ENCODE measurements around the gene CEP57.
A peak's percentile ranks its signal among the peaks of the same experiment; 100 is the strongest.

Gene CEP57

DNA sequence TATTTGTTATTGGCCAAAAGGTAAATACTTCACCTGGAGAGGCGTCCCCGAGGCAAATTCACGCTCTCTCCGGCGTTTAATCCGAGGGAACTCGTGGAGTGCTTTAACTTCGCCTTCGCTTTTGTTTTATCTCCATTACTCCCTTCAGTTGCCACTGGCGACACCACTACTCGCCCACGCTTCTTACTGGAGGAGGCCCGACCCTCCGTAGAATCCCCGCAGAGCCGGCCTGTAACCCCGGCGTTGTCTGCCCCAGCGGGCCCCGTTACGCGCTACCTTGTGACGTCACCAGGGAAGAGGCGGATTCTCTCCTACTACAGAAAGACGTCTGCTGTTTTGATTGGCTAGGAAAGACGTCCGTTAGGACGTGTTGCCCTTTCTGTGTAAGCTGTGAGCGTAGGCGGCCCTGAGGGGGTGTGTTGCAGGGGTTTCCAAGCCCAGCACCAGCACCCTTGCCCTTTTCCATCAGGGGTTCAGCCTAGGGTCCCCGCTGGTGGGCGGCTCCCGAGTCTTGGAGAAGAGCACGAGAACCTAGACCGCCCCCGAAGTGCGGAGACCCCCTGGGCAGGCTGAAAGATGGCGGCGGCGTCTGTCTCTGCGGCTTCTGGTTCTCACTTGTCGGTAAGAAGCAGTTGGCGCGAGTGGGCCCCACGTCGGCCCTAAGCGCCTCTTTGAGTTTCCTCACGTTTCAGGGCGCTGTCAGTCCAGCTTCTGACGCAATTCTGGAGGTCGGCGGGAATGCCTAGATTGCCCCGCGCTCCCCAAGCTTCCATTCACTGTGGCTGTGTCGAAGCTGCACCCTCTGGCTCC is at the start of gene CEP57:
TSS of gene CEP57 (plus strand) at position 376 of the 810 bp plus-strand sequence. CDS start at position 577, 201 bp downstream.
- peak; percentile 99 for DNase-seq (ENCODE audit: low spot score)

- no peak for DNase-seq (ENCODE audit: low spot score)
Observed at GRCh38 chr11:95750101-95750500, 40.2 kb upstream of the CEP57 start.

GRCh38 chr11:95751515-95751914 is 38.8 kb upstream of the CEP57 start:
- DNase-seq (ENCODE audit: low spot score): no peak

DNA sequence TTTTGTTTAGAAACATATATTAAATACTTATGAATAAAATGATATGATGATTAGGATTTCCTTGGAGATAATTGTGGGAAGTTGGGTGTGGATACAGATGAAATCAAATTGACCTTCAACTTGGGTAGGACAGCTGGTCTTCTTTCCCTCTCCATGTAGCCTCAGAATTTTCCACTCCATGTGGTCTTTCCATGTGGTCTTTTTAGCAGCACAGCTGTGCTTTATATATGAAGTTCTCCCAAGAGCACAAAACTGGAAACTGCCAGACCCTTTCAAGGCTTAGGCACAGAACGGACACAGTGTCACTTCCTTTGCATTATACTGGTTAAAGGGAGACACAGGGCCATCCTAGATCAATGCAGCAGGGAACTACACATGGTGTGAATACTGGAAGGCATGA is 29.4 kb upstream of the CEP57 start:
- no peak for DNase-seq (ENCODE audit: low spot score)

GRCh38 chr11:95762534-95762933 is 27.8 kb upstream of the CEP57 start:
- no peak for DNase-seq (ENCODE audit: low spot score)

DNA sequence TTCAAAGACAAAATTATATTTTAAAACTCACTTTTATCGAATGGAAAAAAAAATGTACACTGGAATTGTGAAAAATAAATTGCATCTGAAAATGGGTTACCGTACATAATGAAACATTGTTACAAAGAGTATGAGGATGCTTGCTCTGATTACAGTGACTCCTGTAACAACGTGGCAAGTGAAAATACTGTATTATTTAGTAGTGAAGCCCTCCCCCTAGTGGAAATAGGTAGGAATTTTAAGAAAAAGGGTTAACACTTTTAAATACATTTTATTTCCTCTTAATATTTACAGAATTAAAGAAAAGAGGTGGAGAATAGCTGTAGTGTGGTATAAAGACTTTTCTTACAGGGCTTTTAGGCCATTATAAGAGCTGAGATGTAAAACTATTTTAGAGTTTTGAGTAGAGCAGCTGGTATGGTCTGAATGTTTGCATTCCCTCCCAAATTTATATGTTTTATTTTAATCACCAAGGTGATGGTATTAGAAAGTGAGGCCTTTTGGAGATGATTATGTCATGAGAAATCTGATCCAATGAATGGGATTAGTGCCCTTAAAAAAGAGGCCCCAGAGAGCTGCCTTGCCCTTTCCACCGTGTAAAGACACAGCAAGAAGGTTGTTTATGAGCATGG is 25.9 kb upstream of the CEP57 start:
- peak; percentile 77 for DNase-seq (ENCODE audit: low spot score)

- DNase-seq (ENCODE audit: low spot score): no peak
Observed at GRCh38 chr11:95766701-95767100, 23.6 kb upstream of the CEP57 start.

GRCh38 chr11:95767498-95767897 is 22.8 kb upstream of the CEP57 start:
- DNase-seq (ENCODE audit: low spot score): no peak

DNA sequence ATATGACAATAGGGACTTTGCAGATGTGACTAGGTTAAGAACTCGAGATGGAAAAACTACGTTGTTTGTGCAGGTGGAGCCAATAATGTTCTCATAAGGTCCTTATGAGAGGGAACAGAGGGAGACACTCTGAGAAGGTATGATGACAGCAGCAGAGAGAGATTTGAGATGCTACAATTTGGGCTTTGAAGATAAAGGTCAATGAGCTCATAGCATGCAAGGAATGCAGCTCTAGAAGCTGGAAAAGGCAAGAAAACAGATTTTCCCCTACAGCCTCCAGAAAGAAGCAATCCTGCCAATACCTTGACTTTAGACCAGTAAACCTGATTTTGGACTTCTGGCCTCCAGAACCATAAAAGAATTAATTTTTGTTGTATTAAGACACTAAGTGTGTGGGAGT is 21.8 kb upstream of the CEP57 start:
- no peak for DNase-seq (ENCODE audit: low spot score)

- no peak for DNase-seq (ENCODE audit: low spot score)
Observed at GRCh38 chr11:95776859-95777258, 13.4 kb upstream of the CEP57 start.

DNA sequence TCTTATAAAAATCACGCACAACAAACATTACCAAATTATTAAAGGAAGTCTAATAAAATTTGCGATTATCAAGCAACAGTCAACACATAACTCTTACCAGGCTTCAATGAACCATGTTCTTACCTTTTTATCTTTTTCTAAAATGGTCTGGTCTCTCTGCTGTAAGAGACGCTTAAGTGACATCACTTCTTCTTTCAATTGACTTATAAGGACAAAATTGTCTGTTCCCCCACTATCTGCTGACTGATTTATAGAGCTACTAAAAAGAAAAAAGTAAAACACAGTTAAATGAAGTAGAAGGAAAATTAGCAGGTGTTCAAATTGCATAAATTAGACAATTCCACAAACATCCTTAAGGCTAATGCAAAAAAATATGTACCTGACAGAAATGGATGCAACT is 11.6 kb upstream of the CEP57 start:
- no peak for DNase-seq (ENCODE audit: low spot score)

DNA sequence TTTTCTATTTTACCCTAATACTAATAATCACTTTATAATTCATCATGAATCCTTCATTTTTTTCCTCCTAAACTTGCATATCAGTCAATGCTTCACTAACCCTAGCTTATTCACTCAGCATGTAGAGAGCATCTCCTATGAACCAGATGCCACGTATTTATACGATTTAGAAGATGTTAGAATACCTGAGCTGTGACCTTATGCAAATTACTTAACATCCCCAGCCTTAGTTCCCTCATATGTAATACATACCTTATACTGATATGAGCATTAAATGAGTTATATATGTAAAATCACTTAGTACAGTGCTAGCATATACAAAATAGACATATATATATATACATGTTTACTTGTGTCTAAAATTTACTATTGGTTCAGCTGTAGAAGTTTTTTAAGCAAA is 9.8 kb upstream of the CEP57 start:
- no peak for DNase-seq (ENCODE audit: low spot score)

GRCh38 chr11:95788921-95789505 is 1.3 kb upstream of the CEP57 start:
- DNase-seq (ENCODE audit: low spot score): peak; percentile 83

DNA sequence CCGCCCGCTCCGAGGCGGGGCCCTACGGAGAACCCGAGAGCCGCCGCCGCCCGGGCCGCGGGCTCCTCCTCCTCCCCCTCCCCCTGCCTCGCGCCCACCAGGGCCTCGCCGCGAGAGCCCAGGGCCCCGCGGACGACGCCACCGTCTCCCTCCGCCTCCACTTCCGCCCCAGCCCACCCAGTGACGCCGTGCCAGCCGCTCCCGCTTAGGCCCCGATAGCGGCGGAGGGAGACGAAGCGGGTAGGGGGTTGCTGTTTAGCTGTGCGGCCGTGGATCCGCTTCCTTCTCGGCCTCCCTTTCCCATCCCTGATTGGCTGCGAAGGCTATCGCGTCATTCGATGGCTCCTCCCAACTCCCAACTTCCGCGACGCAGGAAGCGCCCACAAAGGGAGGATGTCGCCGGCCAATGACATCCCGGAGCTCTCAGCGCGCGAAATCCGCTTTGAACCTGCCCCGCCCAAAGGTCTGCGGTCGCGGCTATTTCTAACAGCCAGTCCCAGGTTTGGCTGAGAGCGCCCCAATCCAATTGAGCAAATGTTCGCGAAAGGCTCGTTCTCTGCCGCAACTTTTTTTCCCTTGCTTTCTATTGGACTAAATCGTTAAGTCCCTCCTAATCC is 684 bp upstream of the CEP57 start, which contains the start of gene FAM76B:
TSS of gene FAM76B (minus strand) at position 277 of the 617 bp plus-strand sequence. CDS start 304 bp downstream, outside the sequence.
- DNase-seq (ENCODE audit: low spot score): peak; percentile 99

DNA sequence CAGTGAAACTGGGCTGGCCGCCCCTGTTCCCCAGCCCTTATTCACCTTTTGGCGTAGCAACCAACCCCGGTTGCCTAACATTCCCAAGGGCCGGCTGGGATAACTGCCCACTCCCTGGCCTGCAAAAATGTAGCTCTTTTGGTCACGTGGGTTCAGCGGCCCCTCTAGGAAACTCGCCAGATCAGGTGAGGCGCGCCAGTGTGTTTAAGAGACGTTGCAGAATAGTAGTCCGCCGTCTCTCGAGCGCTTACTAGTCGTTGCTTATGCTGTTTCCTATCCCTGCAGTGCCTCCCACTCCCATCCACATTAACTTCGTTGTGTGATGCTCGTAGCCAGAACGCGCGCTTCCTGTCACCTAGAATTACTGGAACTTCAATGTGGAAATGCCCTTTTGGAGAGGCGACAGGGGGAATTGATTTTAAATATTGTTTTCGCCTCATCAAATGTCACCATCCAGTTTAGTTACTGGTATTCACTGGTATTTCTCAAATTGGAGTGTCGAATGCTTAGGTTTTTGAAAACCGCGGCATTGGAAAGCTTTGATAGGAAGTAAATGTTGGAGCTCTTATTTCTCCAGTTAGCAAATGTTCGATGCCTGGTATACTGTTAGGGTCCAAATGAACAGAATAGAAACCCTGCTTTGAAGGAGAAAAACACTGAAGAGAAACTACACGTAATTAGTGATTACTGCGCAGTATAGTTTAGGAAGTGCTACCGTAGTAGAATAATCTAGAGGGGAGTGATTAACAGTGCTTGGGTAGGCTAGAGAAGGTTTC is 823 bp downstream of the CEP57 start:
- peak; percentile 73 for DNase-seq (ENCODE audit: low spot score)

GRCh38 chr11:95791709-95792033 is 1.4 kb downstream of the CEP57 start:
- no peak for DNase-seq (ENCODE audit: low spot score)

GRCh38 chr11:95792200-95792599 is 1.9 kb downstream of the CEP57 start:
- no peak for DNase-seq (ENCODE audit: low spot score)

DNA sequence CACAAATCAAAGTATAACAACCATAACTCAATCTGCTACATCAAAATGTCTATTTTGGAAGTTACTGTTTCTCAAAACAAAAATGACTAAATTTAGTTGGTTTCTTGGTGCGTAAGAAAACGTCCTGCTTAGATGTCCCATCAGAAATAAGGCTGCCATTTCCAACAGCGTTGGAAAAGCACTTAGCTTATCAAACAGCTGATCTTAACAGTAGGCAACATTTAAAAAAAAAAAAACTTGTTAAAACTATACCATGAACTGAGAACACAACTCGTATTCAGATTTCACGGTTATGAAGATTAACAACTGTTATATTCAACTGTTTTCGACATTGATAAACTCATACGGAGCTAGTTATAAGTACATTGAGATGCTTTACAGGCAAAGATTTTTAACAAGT is 2.4 kb downstream of the CEP57 start:
- DNase-seq (ENCODE audit: low spot score): no peak

DNA sequence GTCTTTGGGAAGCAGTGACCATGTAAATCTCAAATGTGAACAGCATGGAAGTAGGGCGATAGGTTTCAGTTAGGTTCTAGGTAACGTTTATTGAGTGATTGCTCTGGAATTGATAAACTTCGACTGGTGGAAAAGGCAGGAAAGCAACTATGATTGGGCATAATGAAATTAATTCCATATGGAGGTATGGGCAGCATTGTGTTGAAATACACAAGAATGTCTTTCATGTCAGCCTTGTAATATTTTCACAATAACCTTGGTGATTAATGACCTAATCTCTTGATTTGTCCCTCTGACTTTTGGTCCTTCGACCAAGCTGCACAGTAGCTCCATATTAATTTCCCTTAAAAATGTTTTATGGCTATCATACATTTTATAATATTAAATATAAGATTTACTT is 2.8 kb downstream of the CEP57 start:
- no peak for DNase-seq (ENCODE audit: low spot score)

DNA sequence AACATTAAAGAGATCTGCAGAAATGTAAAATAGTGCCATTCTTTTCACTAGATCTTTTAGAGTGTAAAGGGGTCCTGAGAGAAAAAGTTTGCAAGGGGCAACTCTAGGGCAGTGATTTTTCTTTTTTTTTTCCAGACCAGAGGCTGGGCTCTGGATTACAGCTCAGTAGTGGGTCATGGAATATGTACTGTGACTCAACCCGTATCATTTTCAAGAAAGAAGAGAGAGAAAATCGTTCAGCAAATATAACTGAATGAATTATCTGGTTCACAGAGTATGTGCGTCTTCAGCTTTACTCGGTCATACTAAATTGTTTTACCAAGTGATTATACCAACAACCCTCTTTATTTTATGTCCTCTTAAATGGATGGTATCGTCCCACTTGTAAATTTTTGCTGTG is 3.8 kb downstream of the CEP57 start:
- no peak for DNase-seq (ENCODE audit: low spot score)

DNA sequence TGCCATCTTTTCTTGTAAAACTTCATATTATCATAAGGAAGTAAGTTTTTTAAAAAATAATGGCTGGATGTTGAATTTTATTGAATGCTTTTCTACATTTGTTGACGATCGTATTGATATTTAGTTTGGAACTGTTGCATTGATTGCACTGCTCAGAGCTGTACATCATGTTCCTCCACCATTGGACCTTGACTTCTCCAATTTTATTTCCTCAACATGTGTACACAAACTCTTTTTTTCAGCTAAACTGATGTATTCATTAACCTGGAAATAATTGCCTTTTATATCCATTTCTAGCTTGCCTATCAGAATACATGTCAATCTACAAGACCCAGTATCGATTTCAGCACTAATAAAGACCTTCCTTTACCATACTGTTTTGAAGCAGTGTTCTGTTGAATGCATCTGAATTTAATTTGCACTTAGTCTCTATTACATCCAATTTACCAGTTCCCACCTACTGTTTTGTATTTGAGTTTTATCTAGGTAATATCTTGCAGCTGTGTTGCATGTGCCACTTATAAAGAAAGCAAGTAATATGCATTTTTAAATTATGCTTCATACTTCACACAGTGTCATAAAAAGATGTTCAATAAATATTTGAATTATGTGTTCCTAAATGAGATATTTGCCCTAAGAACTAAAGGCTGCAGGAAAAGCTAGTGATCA is 5.5 kb downstream of the CEP57 start:
- DNase-seq (ENCODE audit: low spot score): no peak

- no peak for DNase-seq (ENCODE audit: low spot score)
Observed at GRCh38 chr11:95796501-95796900, 6.2 kb downstream of the CEP57 start.

All from NAMALWA (cell line).